CD4-positive, alpha-beta T cell treated with Interleukin-17A for 1 hour (primary cell): ENCODE data around the gene STRIP2.
"Not testable (repeated sequence)": the region's sequence is repeated elsewhere in the genome, so short reads cannot be mapped to it uniquely, and the experiment has no call there.

ENCODE experiments used
- DNase-seq: peaks from one replicate; pipeline ENCODE4 v3.0.0-alpha.2; 2020

Gene STRIP2

DNA sequence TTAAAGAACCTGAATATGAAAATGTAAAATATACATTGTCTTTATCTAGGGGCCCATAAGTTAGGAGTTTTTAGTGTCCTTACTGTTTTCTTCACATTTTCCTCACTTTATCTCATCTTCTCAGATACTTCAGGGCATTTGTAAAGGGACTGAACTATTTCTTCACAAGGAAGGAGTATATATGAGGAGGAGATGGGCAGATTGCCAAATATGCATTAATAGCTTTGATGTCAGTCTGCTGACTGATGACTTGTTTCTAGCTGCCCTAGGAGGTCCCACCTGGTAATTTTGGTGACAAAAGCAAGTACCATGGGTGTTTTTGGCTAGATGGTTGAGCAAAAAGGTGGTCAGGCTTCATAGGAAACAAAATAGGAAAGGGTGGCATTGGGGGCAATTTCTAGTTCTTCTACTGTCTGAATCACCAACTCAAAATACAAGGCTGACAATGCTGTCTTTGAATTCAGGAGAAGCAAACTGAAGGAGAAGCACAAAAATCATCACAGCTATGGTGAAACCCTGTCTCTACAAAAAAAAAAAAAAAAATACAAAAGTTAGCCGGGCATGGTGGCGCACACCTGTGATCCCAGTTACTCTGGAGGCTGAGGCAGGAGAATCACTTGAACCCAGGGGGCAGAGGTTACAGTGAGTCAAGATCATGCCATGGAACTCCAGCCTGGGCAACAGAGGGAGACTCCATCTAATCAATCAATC lies 10.4 kb upstream of the STRIP2 start:
- no peak for DNase-seq

DNA sequence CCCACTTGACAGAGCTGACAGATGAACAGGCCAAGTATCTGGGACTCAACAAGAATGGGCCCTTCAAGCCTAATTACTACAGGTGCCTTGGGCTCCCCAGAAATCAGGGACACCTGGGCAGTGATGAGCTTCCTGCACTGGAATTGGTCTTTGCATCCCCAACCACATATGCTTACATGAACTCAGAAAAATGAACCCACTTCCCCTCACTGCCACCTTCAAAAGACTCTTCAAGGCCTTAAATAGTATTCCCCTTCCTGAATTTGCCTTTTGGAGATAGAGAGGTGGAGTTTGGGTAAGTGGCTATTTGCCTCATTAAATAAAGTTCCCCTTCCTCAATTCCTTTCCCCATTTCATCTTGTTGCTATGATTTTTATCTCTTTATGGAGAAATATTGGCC lies 7.8 kb upstream of the STRIP2 start:
- DNase-seq: no peak

DNA sequence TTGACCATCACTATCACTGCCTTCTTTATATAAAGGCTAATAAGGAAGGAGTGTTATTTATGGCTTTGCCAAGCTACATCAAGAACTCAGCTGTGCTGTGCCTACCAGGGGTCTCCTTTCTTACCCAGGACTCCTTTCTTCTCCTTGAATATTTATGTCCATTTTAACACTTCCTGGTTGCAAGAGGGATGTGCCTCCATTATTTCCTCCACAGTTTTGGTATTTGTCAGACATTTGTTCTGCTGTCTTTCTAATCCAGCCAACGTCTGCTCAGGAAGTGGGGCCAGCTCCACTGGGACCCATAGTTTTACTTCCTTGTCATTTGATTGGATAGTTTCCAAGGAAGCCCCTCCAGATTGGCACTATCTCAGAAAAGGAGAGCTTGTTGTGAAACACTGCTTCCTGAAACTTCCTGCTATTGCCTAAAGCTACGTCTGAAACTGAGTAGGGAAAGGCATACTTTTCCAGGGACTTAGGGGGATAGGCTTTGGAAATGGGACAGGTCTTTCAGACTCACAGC lies 6.6 kb upstream of the STRIP2 start:
- no peak for DNase-seq

DNA sequence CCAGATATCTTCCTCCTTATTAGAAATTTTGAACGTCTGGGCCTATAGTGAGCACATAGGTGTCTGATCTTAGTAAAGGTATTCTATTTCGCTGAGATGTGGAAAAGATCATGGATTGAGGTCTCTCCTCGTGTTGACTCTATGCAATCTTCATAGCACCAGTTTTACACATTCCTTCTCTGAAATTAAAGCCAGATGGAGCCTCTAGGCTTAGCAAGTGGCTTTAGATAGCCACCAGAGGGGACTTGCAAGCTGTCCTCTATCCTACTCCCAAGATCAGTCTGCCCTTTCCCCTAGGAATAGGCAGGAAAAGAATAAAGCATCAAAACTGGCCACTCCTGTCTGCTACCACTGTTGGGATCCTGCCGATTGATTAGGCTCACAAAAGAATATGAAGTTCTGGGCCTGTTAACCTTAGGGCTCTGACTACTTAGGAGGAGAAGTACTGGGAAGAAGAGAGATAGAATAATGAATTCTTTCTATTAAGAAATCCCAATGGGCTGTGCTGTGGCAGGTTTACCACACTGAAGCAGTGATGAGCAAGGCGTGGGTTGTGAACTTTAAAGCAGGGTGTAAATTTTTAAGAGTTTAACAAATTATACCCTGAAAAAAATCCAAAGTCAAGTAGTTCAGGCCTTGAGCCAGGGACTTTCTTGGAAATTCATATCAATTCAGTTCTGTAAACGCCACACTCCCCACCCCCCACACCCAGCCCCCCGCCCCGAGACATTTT lies 2.2 kb upstream of the STRIP2 start:
- DNase-seq: no peak

- no peak for DNase-seq
Measured at GRCh38 chr7:129434675-129435318, 565 bp downstream of the STRIP2 start.

GRCh38 chr7:129435414-129435829 lies 1.2 kb downstream of the STRIP2 start:
- no peak for DNase-seq

DNA sequence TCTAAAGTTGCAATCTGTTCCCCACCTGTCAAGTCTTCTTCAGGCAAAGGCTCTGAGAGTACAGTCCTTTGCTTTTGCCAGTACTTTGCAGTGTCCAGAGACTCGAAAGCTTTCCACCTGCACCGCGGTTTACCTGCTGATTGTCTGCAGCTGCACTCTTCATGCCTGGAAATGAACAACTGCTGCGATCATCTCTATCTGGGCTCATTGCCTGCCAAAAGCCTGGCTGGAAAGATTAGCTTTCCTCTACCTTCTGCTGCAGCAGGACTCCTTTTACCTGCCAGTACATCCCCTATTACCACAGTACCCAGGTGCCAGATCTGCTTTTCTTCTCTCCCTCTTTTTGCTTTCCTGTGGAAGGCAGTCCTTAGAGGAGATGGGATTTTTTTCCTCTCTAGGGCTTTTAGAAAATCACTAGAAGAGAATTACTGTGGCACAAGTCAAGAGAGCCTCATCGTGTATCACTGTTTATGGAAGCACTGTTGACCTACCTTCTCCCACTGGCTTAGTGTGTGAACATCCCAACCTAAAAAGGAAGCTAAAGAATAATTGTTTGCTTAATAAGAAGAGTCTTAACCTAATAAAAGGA lies 2.2 kb downstream of the STRIP2 start:
- DNase-seq: no peak

DNA sequence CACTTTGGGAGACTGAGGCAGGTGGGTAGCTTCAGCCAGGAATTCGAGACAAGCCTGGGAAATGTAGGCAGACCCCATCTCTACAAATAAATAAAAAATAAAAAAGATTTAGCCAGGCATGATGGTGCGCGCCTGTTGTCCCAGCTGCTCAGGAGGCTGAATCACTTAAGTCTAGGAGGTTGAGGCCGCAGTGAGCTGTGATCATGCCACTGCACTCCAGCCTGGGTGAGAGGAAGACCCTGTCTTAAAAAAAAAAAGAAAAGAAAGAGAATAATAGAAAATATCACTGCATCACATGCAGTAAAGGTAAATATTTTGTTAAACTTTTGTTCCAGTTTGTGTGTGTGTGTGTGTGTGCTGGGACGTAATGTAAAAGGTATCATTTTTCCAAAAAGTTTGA lies 3.0 kb downstream of the STRIP2 start:
- no peak for DNase-seq

DNA sequence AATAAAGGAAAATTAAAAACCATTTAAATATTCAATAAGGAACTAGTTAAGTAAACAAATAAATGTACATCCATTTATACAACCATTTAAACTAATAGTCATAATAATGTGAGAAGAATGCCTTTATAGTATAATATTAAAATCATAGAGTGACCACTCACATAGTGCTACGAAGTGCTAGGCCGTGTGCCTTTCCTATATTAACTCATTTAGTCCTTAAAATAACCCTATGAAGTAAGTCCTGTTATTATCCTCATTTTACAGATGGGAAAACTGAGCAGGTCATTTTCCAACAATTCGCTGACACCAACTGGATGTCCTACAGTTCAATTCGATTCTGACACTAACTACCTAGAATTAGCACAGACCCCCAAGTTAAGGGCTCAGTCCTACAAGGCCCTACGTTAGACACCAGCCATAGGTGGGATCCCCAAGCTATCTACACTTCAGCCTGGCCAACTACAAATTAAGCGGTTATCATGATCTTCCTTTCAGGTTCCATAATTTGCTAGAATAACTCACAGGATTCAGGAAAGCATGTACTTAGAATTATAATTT lies 4.1 kb downstream of the STRIP2 start:
- DNase-seq: no peak

GRCh38 chr7:129438839-129439651 lies 4.8 kb downstream of the STRIP2 start:
- DNase-seq: no peak

DNA sequence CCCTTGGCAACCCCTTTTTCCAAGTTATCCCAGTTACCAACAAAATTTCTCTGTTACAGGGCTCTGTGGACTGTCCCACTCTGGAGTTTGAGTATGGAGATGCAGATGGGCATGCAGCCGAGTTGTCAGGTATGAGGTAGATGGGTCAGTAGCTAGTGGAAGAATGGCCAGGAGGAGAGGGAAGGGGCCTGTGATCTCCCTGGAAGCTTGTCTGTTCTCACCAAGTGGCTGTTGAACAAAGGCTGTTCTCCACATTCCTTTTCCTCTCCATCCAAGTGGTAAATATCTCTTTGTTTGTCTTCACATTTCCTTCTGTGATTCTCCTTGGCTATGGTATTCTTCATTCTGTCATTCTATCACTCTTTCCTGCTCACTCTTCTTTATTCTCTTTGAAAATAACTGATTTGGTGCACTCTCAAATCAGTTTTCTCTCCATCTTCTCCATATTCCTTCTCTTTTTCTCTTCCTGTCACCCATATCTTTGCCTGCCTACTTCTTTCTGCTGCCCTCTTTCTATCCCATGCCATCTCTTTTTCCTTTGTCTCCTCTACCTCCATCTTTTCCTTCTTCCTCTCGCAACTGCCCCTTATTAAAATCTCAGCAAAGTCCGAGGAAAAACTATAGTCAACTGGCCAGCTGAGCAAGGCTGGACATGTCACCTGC lies 5.9 kb downstream of the STRIP2 start:
- no peak for DNase-seq

GRCh38 chr7:129443612-129444011 lies 9.4 kb downstream of the STRIP2 start:
- no peak for DNase-seq

DNA sequence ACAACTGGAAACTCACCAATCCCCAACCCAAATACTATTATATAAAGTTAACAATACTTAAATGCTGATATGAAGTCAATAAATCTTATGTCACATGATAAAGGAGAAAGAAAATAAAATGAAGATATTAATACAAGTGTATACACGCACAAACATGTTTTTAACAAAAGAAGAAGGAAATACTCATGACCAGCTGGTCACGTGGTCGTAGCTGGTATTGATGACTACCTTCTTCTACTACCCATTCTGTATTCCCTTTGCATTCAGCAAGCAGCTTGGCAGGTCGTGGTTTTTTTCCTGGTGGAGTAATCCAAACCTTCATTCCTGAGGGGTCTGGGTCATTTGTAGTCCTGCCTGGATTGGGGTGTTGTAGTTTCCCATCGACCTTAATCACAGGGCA lies 10.5 kb downstream of the STRIP2 start:
- DNase-seq: not testable (repeated sequence)

GRCh38 chr7:129446925-129447324 lies 12.7 kb downstream of the STRIP2 start:
- not testable (repeated sequence) for DNase-seq

DNA sequence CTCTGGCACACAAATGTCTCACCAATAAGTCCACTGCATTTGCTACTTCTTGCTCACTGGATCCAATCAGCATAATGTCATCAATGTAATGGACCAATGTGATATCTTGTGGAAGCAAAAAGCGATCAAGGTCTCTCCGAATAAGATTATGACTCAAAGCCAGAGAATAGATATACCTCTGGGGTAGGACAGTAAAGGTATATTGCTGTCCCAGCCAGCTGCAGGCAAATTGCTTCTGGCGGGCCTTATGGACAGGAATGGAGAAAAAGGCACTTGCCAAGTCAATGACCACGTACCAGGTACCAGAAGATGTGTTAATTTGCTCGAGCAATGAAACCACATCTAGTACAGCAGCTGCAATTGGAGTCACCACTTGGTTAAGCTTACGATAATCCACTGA lies 13.2 kb downstream of the STRIP2 start:
- not testable (repeated sequence) for DNase-seq

- DNase-seq: not testable (repeated sequence)
Measured at GRCh38 chr7:129448608-129449007, 14.4 kb downstream of the STRIP2 start.

- no peak for DNase-seq
Measured at GRCh38 chr7:129450295-129450694, 16.1 kb downstream of the STRIP2 start.

DNA sequence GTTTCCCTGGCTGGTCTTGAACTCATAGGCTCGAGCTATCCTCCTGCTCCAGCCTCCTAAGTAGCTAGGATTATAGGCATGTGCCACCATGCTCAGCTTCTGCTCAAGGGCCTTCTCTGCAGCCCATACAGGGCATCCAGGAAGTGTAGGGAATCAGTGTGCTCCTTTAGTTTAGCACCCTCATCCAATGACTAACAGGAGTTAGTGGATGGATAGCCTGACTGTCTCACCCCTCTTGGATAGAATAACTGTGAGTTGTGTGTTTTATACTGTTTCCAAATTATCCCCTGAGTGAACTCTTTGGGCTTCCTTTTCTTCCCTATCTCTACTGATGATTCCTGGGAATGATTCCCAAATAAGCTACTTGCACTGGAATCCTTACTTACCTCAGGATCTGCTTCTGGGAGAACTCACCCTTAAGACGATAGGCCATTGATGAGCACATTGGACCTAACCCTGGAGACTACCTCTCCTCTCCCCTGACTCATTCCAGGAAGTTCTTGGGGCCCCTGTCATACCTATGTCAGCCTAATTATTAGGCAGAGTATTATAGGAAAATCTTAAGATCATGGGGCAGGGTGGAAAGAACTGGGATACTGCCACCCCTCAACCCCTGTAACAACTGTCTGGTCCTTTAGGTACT lies 18.5 kb downstream of the STRIP2 start:
- DNase-seq: no peak

GRCh38 chr7:129453510-129454248 lies 19.4 kb downstream of the STRIP2 start:
- DNase-seq: no peak

DNA sequence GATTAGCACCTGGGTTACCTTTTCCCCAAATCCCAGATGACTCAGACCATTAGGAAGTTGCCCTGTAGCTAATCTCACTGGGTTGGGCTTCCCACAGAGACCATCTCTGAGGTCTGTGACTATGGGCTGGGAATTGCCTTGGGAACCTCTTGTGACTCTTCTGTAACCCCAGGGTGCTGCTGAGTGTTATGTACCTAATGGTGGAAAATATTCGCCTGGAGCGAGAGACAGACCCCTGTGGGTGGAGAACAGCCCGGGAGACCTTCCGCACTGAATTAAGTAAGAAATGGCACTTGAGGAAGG lies 20.0 kb downstream of the STRIP2 start:
- DNase-seq: no peak

DNA sequence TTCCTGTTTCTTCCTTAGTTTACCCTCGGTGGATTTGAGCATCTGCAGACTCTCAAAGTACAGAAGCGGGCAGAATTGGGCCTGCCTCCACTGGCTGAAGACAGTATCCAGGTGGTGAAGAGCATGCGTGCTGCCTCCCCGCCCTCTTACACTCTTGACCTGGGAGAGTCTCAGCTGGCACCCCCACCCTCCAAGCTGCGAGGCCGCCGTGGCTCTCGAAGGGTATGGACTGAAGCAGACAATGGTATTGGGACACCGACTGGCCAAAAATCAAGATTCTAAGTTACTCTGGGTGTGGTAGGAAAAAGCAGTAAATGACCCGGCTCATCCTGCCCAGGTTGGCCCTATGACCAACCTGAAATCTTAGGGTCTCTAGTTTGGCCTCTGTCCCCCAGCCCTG lies 22.2 kb downstream of the STRIP2 start:
- no peak for DNase-seq
